AG04450 (cell line): ENCODE data around the gene ZBTB40. TPM values are rescaled to one million over a fixed set of nuclear protein-coding genes. Genes with fewer than 3 reads are reported as not detected.

Source experiments
- CTCF ChIA-PET: fragments of 300-600, 350-600 bp; formaldehyde crosslinking; extraction: SDS; loops from one replicate; lab custom pipeline; 2022; ENCODE audit warnings: antibody characterized with exemption, inconsistent platforms; lab: Charles Lee
- POLR2A ChIA-PET: fragments of 350-600 bp; formaldehyde crosslinking; extraction: SDS; loops from one replicate; lab custom pipeline; 2021; ENCODE audit warnings: antibody characterized with exemption, inconsistent platforms; lab: Yijun Ruan, JAX
- DNase-seq: peaks from one replicate; pipeline ENCODE4 v3.0.0-alpha.2; 2011; ENCODE audit warnings: low read depth, low spot score
- H3K27ac ChIP-seq: one replicate; pipeline ENCODE4 v1.5.1; 2012; ENCODE audit warnings: low read depth, low read length, control low read depth
- H3K27me3 ChIP-seq: one replicate; pipeline ENCODE4 v1.6.0; 2012; ENCODE audit warnings: low read length; ENCODE audit not compliant: control insufficient read depth, insufficient read depth
- H3K4me3 ChIP-seq: 2 replicates; pipeline ENCODE4 v1.5.1; 2011; ENCODE audit warnings: mild to moderate bottlenecking, low read depth, low read length, control low read depth
- H3K9me3 ChIP-seq: 2 replicates; pipeline ENCODE4 v1.5.1; 2012; ENCODE audit warnings: low read length; ENCODE audit not compliant: control insufficient read depth, insufficient read depth
- CTCF ChIP-seq: IDR thresholded peaks from 2 replicates; pipeline ENCODE4 v1.5.1; 2011; ENCODE audit warnings: low read depth, low read length, control low read depth, inconsistent platforms
- polyA plus RNA-seq: library from polyadenylated mRNA; depleted of rRNA; stranded (reverse); fragments of >200 nt; gene quantifications from 2 replicates; pipeline ENCODE4 v1.2.3, GENCODE V29; 2011

The ZBTB40 gene
- polyA plus RNA-seq, 1 experiment: 5.9 TPM

DNA sequence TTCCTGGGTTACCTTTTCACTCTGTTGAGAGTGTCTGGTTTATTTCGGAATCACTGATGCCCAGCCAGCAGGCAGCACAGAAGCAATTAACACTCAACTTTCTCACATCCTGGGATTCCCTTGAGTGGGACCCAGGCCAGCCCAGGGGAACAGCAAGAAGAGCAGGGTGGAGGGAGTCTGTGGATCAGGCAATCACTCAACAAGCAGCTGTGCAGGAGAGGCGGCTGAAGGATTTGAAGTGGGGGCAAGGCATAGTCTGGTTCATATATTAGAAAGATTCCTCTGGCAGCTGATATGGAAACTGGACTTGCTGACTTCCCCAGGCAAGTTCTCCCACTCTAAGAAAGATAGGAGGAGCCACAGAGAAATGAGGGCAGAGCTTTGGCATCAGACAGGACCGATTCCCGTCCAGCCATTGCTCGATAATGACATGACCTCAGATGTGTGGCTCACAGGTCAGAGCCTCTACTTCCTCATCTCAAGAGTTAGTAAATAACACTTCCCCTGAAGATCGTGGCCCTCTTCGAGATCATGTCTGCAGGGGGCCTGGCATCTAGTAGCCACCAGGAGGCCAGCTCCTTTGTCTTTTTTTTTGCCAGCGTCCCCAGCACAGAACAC lies 124.0 kb downstream of the ZBTB40 start:
- TF ChIP-seq CTCF: no peak
- ChIA-PET POLR2A (no interaction called here), CTCF (no interaction called here)
- DNase-seq: no peak
- Histone ChIP-seq H3K9me3 (peaks cover 29% of the 10 kb centered on the region), H3K27me3 (peaks cover 24% of the 10 kb centered on the region), H3K4me3 (no peak overlapping the region), H3K27ac (no peak overlapping the region)

DNA sequence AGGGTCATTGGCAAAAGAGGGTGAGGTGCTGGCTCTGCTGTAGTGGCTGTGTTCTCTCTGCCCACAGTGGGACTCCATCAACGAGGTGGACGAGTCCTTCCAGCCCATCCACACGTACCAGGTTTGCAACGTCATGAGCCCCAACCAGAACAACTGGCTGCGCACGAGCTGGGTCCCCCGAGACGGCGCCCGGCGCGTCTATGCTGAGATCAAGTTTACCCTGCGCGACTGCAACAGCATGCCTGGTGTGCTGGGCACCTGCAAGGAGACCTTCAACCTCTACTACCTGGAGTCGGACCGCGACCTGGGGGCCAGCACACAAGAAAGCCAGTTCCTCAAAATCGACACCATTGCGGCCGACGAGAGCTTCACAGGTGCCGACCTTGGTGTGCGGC lies 124.5 kb downstream of the ZBTB40 start:
- ChIA-PET CTCF (no interaction called here), POLR2A (no interaction called here)
- no peak for DNase-seq
- H3K4me3 ChIP-seq: no peak overlapping the region
- peaks cover 29% of the 10 kb centered on the region for H3K9me3 ChIP-seq
- H3K27ac ChIP-seq: no peak overlapping the region
- peaks cover 20% of the 10 kb centered on the region for H3K27me3 ChIP-seq
- TF ChIP-seq CTCF: no peak

GRCh38 chr1:22576617-22577016 lies 125.0 kb downstream of the ZBTB40 start:
- peaks cover 29% of the 10 kb centered on the region for H3K9me3 ChIP-seq
- no peak for DNase-seq
- H3K4me3 ChIP-seq: no peak overlapping the region
- H3K27me3 ChIP-seq: peaks cover 20% of the 10 kb centered on the region
- CTCF ChIA-PET: no interaction called here
- H3K27ac ChIP-seq: no peak overlapping the region
- TF ChIP-seq CTCF: no peak
- POLR2A ChIA-PET: no interaction called here

- CTCF ChIA-PET: no interaction called here
- DNase-seq: no peak
- Histone ChIP-seq H3K4me3 (no peak overlapping the region), H3K27ac (no peak overlapping the region), H3K9me3 (peaks cover 29% of the 10 kb centered on the region), H3K27me3 (peaks cover 30% of the 10 kb centered on the region)
- POLR2A ChIA-PET: no interaction called here
- no peak for TF ChIP-seq CTCF
These were observed 127.2 kb downstream of the ZBTB40 start for GRCh38 chr1:22578732-22579361.

DNA sequence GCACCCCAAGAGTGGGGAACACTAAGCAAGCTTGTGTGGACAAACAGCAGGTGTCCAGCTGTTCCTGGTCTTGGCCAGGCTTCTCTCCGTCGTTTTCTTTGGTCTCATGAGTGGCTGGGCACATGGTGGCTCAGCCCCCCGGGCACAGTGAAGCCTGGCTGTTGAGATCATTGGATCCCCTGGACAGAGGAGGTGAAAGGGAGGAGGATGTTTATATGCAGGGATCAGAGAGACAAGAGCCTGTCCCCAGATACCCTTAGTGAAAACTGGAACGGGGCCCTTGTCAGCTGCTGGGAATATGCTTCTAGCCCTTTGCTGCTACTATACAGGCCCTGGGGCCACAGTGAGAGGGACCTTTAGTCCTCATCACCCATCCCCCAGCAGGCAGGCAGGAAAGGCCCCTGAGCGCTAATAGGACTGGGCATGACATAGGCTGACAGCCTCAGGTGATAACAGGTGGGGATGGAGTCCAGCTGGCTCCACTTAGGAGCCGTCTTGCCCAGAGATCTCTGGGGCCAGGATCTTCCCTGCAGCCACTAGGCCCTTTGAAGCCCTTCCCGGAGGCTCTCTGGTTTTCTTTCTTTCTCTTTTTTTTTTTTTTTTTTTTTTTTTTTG lies 128.0 kb downstream of the ZBTB40 start:
- Histone ChIP-seq H3K9me3 (peaks cover 29% of the 10 kb centered on the region), H3K27ac (no peak overlapping the region), H3K27me3 (peaks cover 32% of the 10 kb centered on the region), H3K4me3 (no peak overlapping the region)
- ChIA-PET CTCF (no interaction called here), POLR2A (no interaction called here)
- no peak for DNase-seq
- TF ChIP-seq CTCF: no peak
